GM19351 (cell line): Measurements from ENCODE around the gene BLOC1S2.
"Not testable (repeated sequence)": the region's sequence is repeated elsewhere in the genome, so short reads cannot be mapped to it uniquely, and the experiment has no call there.

ENCODE experiments used
- ATAC-seq: cut with Tn5 transposase; IDR thresholded peaks from one replicate; pipeline ENCODE4 v1.9.1; 2021; ENCODE audit warnings: mild to moderate bottlenecking, moderate library complexity; ENCODE audit not compliant: unreplicated experiment

Gene BLOC1S2

DNA sequence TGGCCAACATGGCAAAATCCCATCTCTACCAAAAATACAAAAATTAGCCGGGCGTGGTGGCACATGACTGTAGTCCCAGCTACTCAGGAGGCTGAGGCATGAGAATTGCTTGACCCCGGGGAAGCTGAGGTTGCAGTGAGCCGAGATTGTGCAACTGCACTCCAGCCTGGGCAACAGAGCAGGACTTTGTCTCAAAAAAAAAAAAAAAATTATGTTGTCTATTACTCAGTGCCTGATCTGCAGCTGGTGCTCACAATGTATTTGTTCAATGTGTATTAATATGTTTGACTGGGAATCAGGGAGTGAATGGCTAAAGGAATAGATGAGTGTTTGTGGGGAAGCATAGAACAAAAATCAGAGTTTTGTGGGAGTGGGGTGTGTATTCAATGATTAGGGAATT lies 5.8 kb upstream of the BLOC1S2 start:
- not testable (repeated sequence) for ATAC-seq

DNA sequence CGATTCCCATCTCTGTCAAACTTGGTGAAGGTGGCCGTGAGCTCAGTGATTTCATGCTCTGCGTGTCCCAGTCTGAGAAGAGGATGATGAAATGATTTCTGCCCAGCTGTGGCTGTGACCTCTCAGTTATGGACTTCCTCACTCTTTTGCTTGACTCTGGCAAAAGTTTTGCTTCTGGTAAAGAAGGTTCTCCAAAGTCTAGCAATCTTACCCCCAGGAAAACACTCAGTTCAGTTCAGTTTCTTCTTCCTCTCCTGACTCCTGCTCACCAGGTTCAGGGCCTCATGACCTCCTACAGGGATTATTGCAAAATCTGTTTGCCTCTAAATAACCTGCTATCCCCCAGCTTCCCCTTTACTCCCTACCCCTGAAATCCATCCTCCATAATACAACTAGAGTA lies 4.9 kb upstream of the BLOC1S2 start:
- no peak for ATAC-seq

DNA sequence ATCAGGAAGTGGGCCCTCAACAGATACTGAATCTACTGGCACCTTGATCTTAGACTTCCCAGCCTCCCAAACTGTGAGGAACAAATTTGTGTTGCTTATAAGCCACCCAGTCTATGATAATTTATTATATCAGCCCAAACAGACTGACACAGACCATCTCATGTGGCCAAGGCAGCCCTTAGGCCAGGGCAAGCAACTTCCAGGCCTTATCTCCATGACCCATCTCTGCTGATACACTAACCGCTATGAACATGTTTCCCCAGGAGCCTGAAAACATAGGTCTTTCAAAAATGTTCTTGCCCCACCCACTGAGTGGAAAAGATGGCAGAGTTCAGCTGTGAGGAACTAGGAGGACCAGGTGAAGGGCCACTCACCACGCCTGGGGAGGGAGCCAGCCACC lies 3.2 kb upstream of the BLOC1S2 start:
- ATAC-seq, result no peak

- no peak for ATAC-seq
Measured at GRCh38 chr10:100288196-100288595, 1.7 kb upstream of the BLOC1S2 start.

DNA sequence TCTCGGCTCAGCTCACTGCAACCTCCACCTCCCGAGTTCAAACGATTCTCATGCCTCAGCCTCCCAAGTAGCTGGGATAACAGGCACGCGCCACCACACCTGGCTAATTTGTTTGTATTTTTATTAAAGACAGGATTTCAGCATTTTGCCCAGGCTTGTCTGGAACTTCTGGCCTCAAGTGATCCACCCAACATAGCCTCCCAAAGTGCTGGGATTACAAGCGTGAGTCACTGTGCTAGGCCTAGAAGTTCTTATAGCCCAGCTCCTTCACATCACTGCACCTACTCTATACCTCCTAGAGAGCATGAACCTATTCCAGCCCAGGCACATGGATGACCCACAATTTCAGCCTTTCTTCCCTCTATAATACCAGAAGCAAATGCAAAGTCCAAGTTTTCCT lies 1.3 kb upstream of the BLOC1S2 start:
- ATAC-seq, result no peak

DNA sequence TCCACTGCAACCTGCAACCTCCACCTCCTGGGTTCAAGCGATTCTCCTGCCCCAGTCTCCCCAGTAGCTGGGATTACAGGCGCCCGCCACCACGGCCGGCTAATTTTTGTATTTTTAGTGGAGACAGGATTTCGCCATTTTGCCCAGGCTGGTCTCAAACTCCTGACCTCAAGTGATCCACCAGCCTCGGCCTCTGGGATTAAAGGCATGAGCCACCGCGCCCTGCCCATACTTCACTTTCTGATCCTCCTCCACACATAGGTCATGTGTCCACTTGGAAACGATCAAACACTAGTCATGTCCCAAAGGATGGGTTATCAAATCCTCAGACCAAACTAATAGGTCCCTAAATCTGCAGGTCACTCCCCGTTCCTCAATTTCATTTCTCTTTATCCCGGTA lies 1.2 kb downstream of the BLOC1S2 start:
- not testable (repeated sequence) for ATAC-seq

GRCh38 chr10:100282907-100283306 lies 3.6 kb downstream of the BLOC1S2 start:
- no peak for ATAC-seq

- not testable (repeated sequence) for ATAC-seq
Measured at GRCh38 chr10:100276971-100277370, 9.5 kb downstream of the BLOC1S2 start.

DNA sequence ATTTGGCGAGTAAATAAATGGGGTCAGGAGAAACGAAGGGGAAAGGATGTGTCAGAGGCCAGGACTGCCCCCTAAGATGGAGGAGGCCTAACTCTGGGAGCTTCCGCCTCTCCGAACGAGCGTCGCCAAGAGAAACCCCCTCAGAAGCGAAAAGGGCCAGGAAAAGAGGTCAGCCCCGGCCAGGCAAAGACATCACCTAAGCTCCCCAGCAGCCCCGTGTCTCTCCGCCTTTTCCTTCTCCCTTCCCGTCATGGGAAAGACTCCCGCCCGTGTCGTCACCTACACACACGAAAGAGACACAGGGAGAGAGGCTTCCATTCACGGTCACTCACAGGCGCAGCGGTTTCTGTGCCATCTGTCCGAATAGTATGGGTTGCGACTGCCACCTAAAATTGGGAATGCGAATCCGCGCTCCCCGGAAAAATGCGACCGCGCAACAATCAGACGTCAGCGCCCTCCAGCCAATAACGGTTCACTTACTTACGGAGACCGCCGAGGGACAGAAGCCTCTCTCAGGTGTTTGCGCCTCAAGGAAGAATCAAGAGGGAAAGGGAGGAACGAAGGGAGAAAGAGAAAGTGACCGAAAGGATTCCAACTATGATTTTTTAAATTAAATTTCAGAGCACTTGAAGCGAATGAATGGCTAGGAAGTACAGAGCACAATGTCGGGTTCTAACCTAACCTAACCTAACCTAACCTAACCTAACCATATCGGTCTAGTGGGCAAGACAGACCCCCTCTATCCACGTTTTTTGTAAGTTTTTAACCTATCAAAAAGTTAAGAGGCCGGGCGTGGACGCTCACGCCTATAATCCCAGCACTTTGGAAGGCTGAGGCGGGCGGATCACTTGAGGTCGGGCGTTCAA lies 19.0 kb downstream of the BLOC1S2 start, which contains the start of gene CWF19L1:
Gene CWF19L1 (minus strand): TSS at position 400 of the 866 bp plus-strand sequence. CDS start 45 bp downstream, at position 355.
- peak; percentile 88 for ATAC-seq

DNA sequence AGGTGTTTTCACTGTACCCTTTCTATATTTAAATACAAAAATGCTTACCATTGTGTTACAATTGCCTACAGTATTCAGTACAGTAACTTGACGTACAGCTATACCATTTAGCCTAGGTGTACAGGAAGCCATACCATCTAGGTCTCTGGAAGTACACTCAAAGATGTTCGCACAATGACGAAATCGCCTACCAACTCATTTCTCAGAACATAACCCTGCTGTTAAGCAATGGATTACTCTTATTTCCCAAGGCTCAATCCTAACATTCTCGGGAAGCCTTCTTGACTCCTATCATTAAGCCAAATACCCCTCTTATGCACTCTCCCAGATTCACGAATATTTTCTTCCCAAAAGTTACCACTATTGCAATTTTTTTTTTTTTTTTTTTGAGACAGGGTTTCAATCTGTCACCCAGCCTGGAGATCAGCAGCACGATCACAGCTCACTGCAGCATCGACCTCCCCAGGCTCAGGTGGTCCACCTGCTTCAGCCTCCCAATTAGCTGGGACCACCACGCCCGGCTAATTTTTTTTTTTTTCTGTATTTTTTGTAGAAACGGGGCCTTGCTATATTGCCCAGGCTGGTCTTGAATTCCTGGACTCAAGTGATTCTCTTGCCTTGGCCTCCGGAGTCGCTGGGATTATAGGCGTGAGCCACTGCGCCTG lies 20.5 kb downstream of the BLOC1S2 start:
- no peak for ATAC-seq

DNA sequence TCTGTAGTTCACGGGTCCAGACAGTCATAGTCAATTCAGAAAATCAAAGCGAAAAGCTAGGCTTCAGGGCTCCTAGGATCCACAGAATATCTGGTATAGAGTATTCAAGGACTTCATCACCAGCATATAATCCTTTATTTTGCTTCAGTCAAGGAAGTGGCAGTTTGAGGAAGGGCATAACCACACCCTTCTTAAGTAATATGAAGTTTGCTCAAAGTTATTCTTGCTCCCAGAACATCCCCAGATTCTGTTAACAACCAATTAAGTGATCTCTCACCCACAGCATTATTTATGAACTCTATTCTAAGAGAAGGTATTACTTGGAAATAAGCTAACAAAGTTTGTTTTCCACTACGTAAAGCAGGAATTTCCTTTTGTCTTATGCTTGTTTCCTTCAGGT lies 32.3 kb downstream of the BLOC1S2 start:
- ATAC-seq, result no peak

DNA sequence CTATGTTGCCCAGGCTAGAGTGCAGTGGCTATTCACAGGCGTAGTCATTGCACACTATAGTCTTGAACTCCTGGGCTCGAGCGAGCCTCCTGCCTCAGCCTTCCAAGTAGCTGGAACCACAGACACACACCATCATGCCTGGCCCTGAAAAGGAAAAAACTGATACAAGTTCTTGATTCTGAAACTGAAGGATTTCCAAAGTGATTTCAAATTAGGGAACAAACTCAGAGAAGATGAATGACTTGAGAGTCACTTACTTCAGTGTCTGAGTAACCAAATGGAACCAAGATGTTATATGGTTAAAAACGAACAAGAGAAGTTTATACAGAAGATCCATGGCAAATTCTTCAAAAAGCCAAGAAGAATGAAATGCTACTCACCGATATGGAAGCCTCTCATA lies 33.4 kb downstream of the BLOC1S2 start:
- ATAC-seq, result no peak

DNA sequence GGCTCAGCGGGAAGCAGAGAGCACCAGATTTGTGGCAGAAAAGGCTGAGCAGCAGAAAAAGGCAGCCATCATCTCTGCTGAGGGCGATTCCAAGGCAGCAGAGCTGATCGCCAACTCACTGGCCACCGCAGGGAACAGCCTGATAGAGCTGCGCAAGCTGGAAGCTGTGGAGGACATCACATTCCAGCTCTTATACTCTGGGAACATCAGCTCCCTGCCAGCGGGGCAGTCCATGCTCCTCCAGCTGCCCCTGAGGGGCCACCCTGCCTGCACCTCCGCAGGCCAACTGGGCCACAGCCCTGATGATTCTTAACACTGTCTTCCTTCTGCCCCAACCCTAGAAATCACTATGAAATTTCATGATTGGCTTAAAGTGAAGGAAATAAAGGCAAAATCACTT lies 37.7 kb downstream of the BLOC1S2 start:
- ATAC-seq, result no peak

- no peak for ATAC-seq
Measured at GRCh38 chr10:100245484-100246220, 40.8 kb downstream of the BLOC1S2 start.

- ATAC-seq, result no peak
Measured at GRCh38 chr10:100239851-100240250, 46.6 kb downstream of the BLOC1S2 start.

DNA sequence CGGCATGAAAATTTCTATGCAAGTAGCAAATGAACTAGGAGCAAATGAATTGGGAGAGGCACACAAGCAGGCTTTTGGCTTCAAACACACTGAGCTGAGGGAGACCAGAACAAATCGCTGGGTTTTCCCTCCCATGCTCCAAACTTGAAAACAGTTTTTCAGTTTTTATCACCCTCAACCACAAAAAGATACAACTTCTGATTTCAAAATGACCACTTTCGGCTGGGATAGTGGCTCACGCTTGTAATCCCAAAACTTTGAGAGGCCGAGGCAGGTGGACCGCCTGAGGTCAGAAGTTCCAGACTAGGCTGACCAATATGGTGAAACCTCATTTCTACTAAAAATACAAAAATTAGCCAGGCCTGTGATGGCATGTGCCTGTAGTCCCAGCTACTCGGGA lies 48.1 kb downstream of the BLOC1S2 start:
- no peak for ATAC-seq

- no peak for ATAC-seq
Measured at GRCh38 chr10:100232101-100232500, 54.4 kb downstream of the BLOC1S2 start.

- ATAC-seq, result no peak
Measured at GRCh38 chr10:100229819-100230422, 56.6 kb downstream of the BLOC1S2 start.

DNA sequence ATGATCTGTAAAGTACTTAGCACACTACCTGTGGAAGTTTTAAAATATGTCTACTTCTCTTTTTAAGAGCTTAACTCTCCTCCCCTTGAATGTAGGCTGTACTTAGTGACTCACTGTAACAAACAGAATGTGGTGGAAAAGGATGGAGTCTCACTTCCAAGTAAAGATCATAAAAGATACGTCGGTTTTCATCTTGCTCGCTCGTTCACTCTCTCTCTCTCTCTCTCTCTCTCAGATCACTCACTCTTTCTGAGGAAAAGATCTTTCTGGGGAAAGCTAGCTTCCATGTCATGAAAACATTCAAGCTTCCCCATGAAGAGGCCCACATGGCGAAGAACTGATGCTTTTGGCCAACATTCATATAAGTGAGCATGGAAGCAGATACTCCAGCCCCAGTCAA lies 62.6 kb downstream of the BLOC1S2 start:
- no peak for ATAC-seq
